Coronary artery (tissue), 2 donors: ENCODE measurements around the gene PGLYRP1.

Experiments
- DNase-seq: peaks from one replicate; pipeline ENCODE4 v3.0.0-alpha.2; 2017; ENCODE audit warnings: low spot score
- H3K27ac ChIP-seq, 2 donors: fragments of 200-600 bp; sonication (generic); one replicate each; pipeline ENCODE4 v1.5.1; 2016 to 2019
- H3K4me3 ChIP-seq: fragments of 200-600 bp; sonication (generic); 2 replicates; pipeline ENCODE4 v1.5.1; 2016; ENCODE audit warnings: mild to moderate bottlenecking, moderate library complexity
- CTCF ChIP-seq: fragments of 200-600 bp; sonication (generic); IDR thresholded peaks from one replicate; pipeline ENCODE4 v1.5.1; 2019; ENCODE audit warnings: antibody characterized with exemption

Gene PGLYRP1

DNA sequence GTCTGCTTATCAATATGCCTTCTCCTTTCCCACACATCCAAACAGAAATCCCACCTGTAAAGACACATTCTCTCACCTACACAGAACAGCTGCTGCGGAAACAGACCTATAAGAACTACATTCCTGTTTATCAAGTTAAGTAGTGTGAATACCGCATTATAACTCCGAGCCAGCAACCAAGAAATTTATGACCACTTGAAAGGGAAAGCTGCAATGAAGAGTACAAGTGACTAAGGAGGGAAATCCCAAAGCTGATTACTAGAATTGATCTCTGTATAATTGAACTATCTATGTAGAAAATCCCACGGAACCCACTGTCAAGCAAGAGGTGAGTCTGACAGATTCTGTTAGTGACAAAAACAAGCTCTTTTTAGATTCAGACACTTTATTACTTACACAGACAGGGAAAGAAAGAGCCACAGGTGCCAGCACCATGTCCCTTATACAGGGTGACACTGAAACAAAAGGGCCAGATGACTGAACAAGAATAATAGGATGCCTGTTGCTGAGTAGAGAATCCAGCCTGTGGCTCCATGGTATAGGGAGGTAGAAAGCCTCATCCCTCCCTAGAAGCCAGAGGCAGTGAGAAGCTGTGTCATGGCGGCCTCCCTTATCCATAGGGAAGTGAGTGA, 19.5 kb upstream of the PGLYRP1 start:
- no peak overlapping the region for H3K4me3 ChIP-seq
- H3K27ac ChIP-seq: no peak overlapping the region
- no peak for TF ChIP-seq CTCF
- no peak for DNase-seq

- DNase-seq: no peak
These were observed 18.2 kb upstream of the PGLYRP1 start, which contains the start of gene IGFL4 for GRCh38 chr19:46040952-46041500. IGFL4 (minus strand) TSS chr19:46041002; CDS start chr19:46040962, 40 bp downstream.

DNA sequence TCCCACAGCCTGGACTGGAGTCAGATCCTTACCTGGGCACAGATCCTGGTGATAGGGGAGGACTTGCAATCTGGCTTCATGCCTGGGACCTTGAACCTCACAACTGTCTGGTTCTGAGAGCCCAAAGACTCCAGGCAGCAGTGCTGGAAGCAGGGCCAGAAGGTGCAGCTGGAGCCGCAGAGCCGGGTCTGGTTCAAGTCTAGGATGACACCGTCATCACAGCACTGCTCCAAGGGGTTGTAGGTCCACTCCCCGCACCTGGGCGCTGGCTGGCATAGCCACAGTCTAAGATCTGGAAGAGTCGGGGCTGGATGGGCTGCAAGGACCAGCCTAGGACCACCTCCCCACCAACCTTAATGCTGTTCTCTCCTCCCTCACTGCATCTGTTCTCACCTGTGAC, 17.3 kb upstream of the PGLYRP1 start:
- no peak overlapping the region for H3K27ac ChIP-seq
- H3K4me3 ChIP-seq: no peak overlapping the region
- no peak for DNase-seq
- no peak for TF ChIP-seq CTCF

More at GRCh38 chr19:46040952-46041500, 18.2 kb upstream of the PGLYRP1 start, which contains the start of gene IGFL4:
- Histone ChIP-seq H3K27ac (no peak within 1 kb of the TSS), H3K4me3 (no peak within 1 kb of the TSS)
- no peak for TF ChIP-seq CTCF

- TF ChIP-seq CTCF: no peak
- Histone ChIP-seq H3K27ac (no peak overlapping the region), H3K4me3 (no peak overlapping the region)
- no peak for DNase-seq
These were observed 13.9 kb upstream of the PGLYRP1 start for GRCh38 chr19:46036744-46037128.

DNA sequence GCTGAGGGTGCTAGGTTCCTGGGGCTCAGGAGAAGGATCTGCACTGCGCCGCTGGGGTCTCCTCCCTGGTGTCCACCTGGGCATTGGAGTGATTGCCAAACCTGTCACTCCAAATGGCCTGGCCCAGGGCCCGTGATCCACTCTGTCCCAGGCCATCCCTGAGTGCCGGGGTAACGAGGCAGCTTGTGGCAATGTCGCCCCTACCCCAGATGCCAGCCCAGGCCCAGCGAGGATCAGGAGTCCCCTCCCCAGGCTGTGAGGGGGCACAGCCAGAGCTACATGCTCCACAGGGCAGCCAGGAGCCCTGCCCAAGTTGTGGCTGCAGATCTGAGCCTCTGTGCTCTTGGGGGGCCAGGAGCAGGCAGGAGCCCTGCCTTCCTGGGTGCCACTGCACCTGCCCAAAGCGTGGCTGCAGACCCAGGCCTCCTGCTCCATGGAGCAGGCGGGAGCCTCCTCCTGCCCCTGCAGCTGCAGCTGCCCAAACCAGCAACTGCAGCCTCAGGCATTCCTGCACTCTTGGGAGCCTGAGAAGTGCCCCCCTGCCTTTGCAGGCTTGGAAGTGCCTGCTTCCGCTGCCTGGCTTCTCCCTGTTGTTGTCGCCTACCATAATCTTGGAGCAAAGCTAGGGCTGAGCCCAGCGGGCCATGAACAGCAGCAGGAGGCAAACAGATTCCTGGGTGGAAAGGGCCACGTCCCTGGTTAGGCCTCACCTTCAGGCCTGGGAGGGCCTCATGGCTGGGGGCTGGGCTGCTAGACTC, 13.3 kb upstream of the PGLYRP1 start:
- Histone ChIP-seq H3K4me3 (no peak overlapping the region), H3K27ac (no peak overlapping the region)
- DNase-seq: no peak
- no peak for TF ChIP-seq CTCF

- no peak overlapping the region for H3K4me3 ChIP-seq
- TF ChIP-seq CTCF: no peak
- no peak for DNase-seq
- no peak overlapping the region for H3K27ac ChIP-seq
These were observed 12.7 kb upstream of the PGLYRP1 start for GRCh38 chr19:46035546-46035945.

- H3K27ac ChIP-seq: no peak overlapping the region
- no peak for DNase-seq
- TF ChIP-seq CTCF: no peak
These were observed 10.5 kb upstream of the PGLYRP1 start for GRCh38 chr19:46033401-46033800.

More at GRCh38 chr19:46033401-46033800, 10.5 kb upstream of the PGLYRP1 start:
- no peak overlapping the region for H3K4me3 ChIP-seq
